ENCODE measurements around the gene RHBDL2.
"Not testable (repeated sequence)": the region's sequence is repeated elsewhere in the genome, so short reads cannot be mapped to it uniquely, and the experiment has no call there.

The RHBDL2 gene

DNA sequence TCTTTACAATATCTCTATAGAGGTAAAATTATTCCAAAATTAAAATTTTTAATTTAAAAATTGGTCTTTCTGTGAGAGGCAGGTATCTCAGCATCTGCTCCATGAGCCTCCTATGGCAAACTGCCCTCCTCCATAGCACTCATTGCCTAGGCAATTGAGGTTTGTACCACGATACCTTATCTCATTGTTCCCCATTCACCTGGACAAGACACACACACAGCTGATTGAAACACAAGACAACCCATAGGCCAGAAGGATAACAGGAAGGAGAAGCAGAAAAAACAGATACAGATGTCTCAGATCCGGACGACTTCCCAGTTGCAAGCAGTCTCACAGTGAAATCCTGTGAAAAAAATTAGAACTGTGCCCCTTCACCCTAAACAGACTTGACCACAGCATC is 24.3 kb downstream of the RHBDL2 start:
- TF ChIP-seq, protein P1, sequence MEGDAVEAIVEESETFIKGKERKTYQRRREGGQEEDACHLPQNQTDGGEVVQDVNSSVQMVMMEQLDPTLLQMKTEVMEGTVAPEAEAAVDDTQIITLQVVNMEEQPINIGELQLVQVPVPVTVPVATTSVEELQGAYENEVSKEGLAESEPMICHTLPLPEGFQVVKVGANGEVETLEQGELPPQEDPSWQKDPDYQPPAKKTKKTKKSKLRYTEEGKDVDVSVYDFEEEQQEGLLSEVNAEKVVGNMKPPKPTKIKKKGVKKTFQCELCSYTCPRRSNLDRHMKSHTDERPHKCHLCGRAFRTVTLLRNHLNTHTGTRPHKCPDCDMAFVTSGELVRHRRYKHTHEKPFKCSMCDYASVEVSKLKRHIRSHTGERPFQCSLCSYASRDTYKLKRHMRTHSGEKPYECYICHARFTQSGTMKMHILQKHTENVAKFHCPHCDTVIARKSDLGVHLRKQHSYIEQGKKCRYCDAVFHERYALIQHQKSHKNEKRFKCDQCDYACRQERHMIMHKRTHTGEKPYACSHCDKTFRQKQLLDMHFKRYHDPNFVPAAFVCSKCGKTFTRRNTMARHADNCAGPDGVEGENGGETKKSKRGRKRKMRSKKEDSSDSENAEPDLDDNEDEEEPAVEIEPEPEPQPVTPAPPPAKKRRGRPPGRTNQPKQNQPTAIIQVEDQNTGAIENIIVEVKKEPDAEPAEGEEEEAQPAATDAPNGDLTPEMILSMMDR (IDR thresholded peaks at IDR 0.05; ENCODE audit: low read depth, low read length, missing control alignments), result no peak
- DNase-seq (ENCODE audit: extremely low read depth, low read depth), result no peak
- H3K4me3 ChIP-seq (replicated peaks; ENCODE audit: low read depth, low read length), result no peak overlapping the region

DNA sequence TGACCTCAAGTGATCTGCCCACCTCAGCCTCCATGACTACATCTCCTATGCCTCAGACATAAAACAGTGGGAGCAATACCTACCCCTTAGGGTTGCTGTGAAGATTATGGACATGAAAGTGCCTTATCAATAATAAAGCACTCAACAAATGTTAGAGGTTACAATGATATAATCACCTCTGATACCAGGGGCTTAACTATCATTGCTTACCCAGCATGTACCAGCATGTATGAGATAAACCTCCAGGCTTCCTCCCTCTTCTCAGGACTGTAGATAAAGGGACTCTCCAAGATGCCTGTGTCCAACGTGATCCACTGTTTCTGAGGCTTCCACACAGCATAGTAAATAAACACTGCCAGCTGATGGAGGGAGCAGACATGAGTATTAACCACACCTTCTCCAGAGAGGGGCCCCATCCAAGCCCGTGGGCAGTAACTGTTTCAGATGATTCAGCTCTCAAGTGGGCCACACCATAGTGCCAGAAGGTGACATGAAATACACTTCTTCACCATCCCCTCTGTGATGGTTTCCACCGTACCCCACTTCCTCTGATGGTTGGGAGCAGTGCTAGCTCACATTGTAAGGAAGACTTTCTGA is 26.2 kb downstream of the RHBDL2 start:
- TF ChIP-seq, protein P1 (IDR thresholded peaks at IDR 0.05; ENCODE audit: low read depth, low read length, missing control alignments), result no peak
- no peak overlapping the region for H3K4me3 ChIP-seq (replicated peaks; ENCODE audit: low read depth, low read length)
- DNase-seq (ENCODE audit: extremely low read depth, low read depth), result no peak

DNA sequence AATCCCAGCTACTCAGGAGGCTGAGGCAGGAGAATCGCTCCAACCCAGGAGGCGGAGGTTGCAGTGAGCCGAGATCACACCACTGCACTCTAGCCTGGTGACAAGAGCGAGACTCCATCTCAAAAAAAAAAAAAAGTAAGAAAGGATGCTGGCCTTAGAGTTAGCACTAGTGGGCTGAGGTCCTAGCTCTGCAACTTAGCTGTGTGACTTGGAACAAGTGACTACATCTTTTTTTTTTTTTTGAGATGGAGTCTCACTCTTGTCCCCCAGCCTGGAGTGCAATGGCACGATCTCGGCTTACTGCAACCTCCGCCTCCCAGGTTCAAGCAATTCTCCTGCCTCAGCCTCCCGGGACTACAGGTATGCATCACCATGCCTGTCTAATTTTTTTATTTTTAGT is 26.7 kb downstream of the RHBDL2 start:
- not testable (repeated sequence) for DNase-seq (ENCODE audit: extremely low read depth, low read depth); H3K4me3 ChIP-seq (replicated peaks; ENCODE audit: low read depth, low read length)

DNA sequence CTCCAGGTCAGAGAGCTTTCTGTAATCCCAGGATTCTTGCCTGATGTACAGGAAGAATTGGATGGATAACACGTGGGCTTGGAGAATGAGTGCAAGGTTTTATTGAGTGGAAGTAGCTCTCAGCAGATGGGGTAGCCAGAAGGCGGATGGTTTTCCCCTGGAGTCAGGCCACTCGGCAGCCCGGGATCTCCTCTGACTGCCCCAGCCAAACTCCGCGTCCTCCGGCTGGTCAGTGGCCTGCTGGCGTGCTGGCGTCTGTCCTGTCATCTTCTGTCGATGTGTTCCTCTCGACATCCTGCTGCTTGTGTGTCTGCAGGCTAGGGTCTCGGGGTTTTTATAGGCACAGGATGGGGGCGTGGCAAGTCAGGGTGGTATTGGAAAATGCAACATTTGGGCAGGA is 32.8 kb downstream of the RHBDL2 start:
- H3K4me3 ChIP-seq (replicated peaks; ENCODE audit: low read depth, low read length), result no peak overlapping the region
- DNase-seq (ENCODE audit: extremely low read depth, low read depth), result no peak
- TF ChIP-seq, protein P1 (IDR thresholded peaks at IDR 0.05; ENCODE audit: low read depth, low read length, missing control alignments), result no peak

DNA sequence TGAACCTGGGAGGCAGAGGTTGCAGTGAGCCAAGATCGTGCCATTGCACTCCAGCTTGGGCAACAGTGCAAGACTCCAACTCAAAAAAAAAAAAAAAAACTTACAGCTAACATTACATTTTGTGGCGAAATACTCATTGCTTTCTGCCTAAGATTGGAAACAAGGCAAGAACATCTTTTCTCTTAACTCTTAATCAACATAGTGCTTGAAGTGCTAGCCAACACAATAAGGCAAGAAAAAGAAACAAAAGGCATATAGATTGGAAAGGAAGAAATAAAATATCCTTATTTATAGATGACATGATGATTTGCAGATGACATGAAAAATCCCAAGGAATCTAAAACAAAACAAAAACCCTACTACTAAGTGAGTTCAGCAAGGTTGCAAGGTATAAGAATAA is 35.6 kb downstream of the RHBDL2 start:
- TF ChIP-seq, protein P1 (IDR thresholded peaks at IDR 0.05; ENCODE audit: low read depth, low read length, missing control alignments), result no peak
- no peak overlapping the region for H3K4me3 ChIP-seq (replicated peaks; ENCODE audit: low read depth, low read length)
- no peak for DNase-seq (ENCODE audit: extremely low read depth, low read depth)

DNA sequence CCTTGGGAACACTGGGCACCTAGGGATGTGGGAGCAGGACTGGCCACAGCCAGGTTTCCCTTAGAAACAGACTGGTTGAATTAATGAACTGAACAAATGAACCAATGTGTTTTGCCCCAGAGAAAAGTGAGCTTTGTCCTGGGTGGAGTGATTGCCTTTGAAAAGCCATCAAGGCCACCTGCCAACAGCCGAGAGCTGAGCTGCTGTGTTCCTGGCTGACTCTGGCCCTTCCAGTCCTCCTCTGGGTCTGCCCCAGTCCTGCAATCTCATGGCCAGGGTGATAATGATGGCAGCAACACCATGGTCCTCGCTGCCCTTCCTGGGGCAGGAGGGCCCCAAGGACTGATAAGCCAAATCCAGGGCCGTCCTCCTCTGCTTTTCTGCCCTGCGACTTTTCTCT is 42.1 kb downstream of the RHBDL2 start:
- TF ChIP-seq, protein P1 (IDR thresholded peaks at IDR 0.05; ENCODE audit: low read depth, low read length, missing control alignments), result no peak
- DNase-seq (ENCODE audit: extremely low read depth, low read depth), result no peak
- no peak overlapping the region for H3K4me3 ChIP-seq (replicated peaks; ENCODE audit: low read depth, low read length)

DNA sequence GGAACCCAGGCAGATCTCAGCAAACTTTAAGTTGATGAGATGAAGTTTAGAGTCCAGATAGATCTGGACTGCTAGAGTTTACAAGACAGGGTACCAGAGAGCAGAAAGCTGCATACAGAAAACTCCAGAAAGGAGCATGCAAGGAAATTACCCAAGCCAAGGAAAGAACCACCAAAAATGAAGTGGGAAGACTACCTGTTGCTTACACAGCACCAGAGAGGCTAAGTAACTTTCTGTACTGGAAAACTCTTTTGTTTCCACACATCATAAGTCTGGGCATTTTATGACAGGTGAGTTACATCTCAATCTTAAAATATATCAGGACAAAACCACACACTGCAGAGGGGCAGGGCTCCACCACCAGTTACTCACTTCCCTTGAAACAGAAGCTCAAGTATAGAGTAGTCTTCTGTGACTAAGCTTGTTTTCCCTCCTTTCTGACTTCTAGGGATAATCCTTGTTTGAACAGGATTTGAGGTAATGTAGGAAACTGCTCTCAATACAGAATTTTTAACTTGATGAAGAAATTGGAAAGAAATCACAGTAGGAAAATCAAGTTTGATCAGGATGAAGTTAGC is 42.9 kb downstream of the RHBDL2 start:
- H3K4me3 ChIP-seq (replicated peaks; ENCODE audit: low read depth, low read length), result no peak overlapping the region
- TF ChIP-seq, protein P1 (IDR thresholded peaks at IDR 0.05; ENCODE audit: low read depth, low read length, missing control alignments), result no peak
- DNase-seq (ENCODE audit: extremely low read depth, low read depth), result no peak

Measured in HFF-Myc (cell line).